Measurements from ENCODE around the gene CNTNAP5.

Gene CNTNAP5

GRCh38 chr2:124088616-124089015 is 63.5 kb downstream of the CNTNAP5 start:
- TF ChIP-seq CTCF (IDR thresholded peaks at IDR 0.05; ENCODE audit: low read depth, low read length, missing control alignments), result no peak
- in situ Hi-C loops (cut with HindIII; ENCODE audit: low pct_ligation_motif_present, low sequenced_read_pairs), result no loop called here
- H3K27ac ChIP-seq, result no peak overlapping the region

GRCh38 chr2:124091721-124092120 is 66.6 kb downstream of the CNTNAP5 start:
- no peak for TF ChIP-seq CTCF (IDR thresholded peaks at IDR 0.05; ENCODE audit: low read depth, low read length, missing control alignments)
- no peak overlapping the region for H3K4me3 ChIP-seq (ENCODE audit: low read depth, low read length)
- in situ Hi-C loops (cut with HindIII; ENCODE audit: low pct_ligation_motif_present, low sequenced_read_pairs), result no loop called here

More at GRCh38 chr2:124088616-124089015, 63.5 kb downstream of the CNTNAP5 start:
- Histone ChIP-seq H3K27me3 (replicated peaks) (no peaks in the 10 kb centered on the region), H3K36me3 (replicated peaks) (no peaks in the 10 kb centered on the region), H3K4me3 (ENCODE audit: low read depth, low read length) (no peak overlapping the region)
- no peak for DNase-seq

GRCh38 chr2:124092651-124093050 is 67.6 kb downstream of the CNTNAP5 start:
- in situ Hi-C loops (cut with HindIII; ENCODE audit: low pct_ligation_motif_present, low sequenced_read_pairs), result no loop called here
- Histone ChIP-seq H3K4me3 (ENCODE audit: low read depth, low read length) (no peak overlapping the region), H3K36me3 (replicated peaks) (no peaks in the 10 kb centered on the region), H3K27ac (no peak overlapping the region), H3K27me3 (replicated peaks) (no peaks in the 10 kb centered on the region)
- no peak for TF ChIP-seq CTCF (IDR thresholded peaks at IDR 0.05; ENCODE audit: low read depth, low read length, missing control alignments)
- DNase-seq, result no peak

More at GRCh38 chr2:124091721-124092120, 66.6 kb downstream of the CNTNAP5 start:
- no peak for DNase-seq
- Histone ChIP-seq H3K36me3 (replicated peaks) (no peaks in the 10 kb centered on the region), H3K27me3 (replicated peaks) (no peaks in the 10 kb centered on the region), H3K27ac (no peak overlapping the region)

GRCh38 chr2:124104914-124105313 is 79.8 kb downstream of the CNTNAP5 start:
- Histone ChIP-seq H3K36me3 (replicated peaks) (no peaks in the 10 kb centered on the region), H3K4me3 (ENCODE audit: low read depth, low read length) (no peak overlapping the region), H3K27ac (no peak overlapping the region), H3K27me3 (replicated peaks) (no peaks in the 10 kb centered on the region)
- no peak for TF ChIP-seq CTCF (IDR thresholded peaks at IDR 0.05; ENCODE audit: low read depth, low read length, missing control alignments)
- no peak for DNase-seq
- in situ Hi-C loops (cut with HindIII; ENCODE audit: low pct_ligation_motif_present, low sequenced_read_pairs), result no loop called here

GRCh38 chr2:124112206-124112605 is 87.1 kb downstream of the CNTNAP5 start:
- Histone ChIP-seq H3K36me3 (replicated peaks) (no peaks in the 10 kb centered on the region), H3K4me3 (ENCODE audit: low read depth, low read length) (no peak overlapping the region), H3K27ac (no peak overlapping the region), H3K27me3 (replicated peaks) (no peaks in the 10 kb centered on the region)
- TF ChIP-seq CTCF (IDR thresholded peaks at IDR 0.05; ENCODE audit: low read depth, low read length, missing control alignments), result no peak
- no peak for DNase-seq
- in situ Hi-C loops (cut with HindIII; ENCODE audit: low pct_ligation_motif_present, low sequenced_read_pairs), result no loop called here

- no peak for TF ChIP-seq CTCF (IDR thresholded peaks at IDR 0.05; ENCODE audit: low read depth, low read length, missing control alignments)
- DNase-seq, result peak; percentile 0
Observed at GRCh38 chr2:124112966-124113365, 87.9 kb downstream of the CNTNAP5 start.

More at GRCh38 chr2:124112966-124113365, 87.9 kb downstream of the CNTNAP5 start:
- Histone ChIP-seq H3K4me3 (ENCODE audit: low read depth, low read length) (no peak overlapping the region), H3K36me3 (replicated peaks) (no peaks in the 10 kb centered on the region), H3K27ac (no peak overlapping the region), H3K27me3 (replicated peaks) (no peaks in the 10 kb centered on the region)
- in situ Hi-C loops (cut with HindIII; ENCODE audit: low pct_ligation_motif_present, low sequenced_read_pairs), result no loop called here

Measured in brain microvascular endothelial cell (primary cell).